Spleen (tissue), 11 donors: ENCODE measurements around the gene ARHGEF28. TPM values are rescaled to one million over a fixed set of nuclear protein-coding genes. Genes with fewer than 3 reads are reported as not detected.

Experiments
- DNase-seq: peaks from one replicate; pipeline ENCODE4 v3.0.0-alpha.2; 2020
- H3K27ac ChIP-seq, 8 donors: fragments of 200-600 bp; sonication (generic) in 7 of 8; 1 replicate in 4 of 8; 2 replicates in 4 of 8; pipeline versions ENCODE4 v1.5.0 to v1.8.0; 2016 to 2021; ENCODE audit warnings: inconsistent platforms in 4 of 8, mild to moderate bottlenecking in 4 of 8, moderate library complexity in 1 of 8
- H3K27me3 ChIP-seq, 7 donors: fragments of 200-600 bp; sonication (generic) in 6 of 7; replicated peaks in 1 of 7; 1 replicate in 4 of 7; 2 replicates in 3 of 7; pipeline versions ENCODE4 v1.5.0 to v1.8.0; 2016 to 2021; ENCODE audit warnings: inconsistent platforms in 3 of 7, mild to moderate bottlenecking in 1 of 7
- H3K36me3 ChIP-seq, 6 donors: fragments of 200-600 bp; sonication (generic) in 5 of 6; 1 replicate in 4 of 6; 2 replicates in 2 of 6; pipeline versions ENCODE4 v1.5.0 to v1.8.0; 2016 to 2021; ENCODE audit warnings: inconsistent platforms in 2 of 6
- H3K4me1 ChIP-seq, 6 donors: fragments of 200-600 bp; sonication (generic) in 5 of 6; 1 replicate in 3 of 6; 2 replicates in 3 of 6; pipeline versions ENCODE4 v1.5.0 to v1.8.0; 2016 to 2021; ENCODE audit warnings: inconsistent platforms in 3 of 6
- H3K4me3 ChIP-seq, 8 donors: fragments of 200-600 bp; sonication (generic) in 7 of 8; 1 replicate in 4 of 8; 2 replicates in 4 of 8; pipeline versions ENCODE4 v1.5.0 to v1.8.0; 2016 to 2021; ENCODE audit warnings: inconsistent platforms in 4 of 8, mild to moderate bottlenecking in 4 of 8, moderate library complexity in 2 of 8
- H3K9me3 ChIP-seq, 8 donors: fragments of 200-600 bp; sonication (generic) in 7 of 8; 1 replicate in 4 of 8; 2 replicates in 4 of 8; pipeline versions ENCODE4 v1.5.0 to v1.8.0; 2016 to 2021; ENCODE audit warnings: inconsistent platforms in 4 of 8
- POLR2A ChIP-seq, 3 donors: fragments of 450-650 bp; IDR thresholded peaks; one replicate each; pipeline ENCODE4 v1.5.1; 2017; ENCODE audit warnings: antibody characterized with exemption in 3 of 3, mild to moderate bottlenecking in 1 of 3
- POLR2AphosphoS5 ChIP-seq, 3 donors: sonication (generic); formaldehyde crosslinking; IDR thresholded peaks; one replicate each; pipeline ENCODE4 v1.5.1; 2017; ENCODE audit warnings: antibody characterized with exemption in 3 of 3
- WGBS, 5 donors: extraction: QIAGEN DNeasy Blood & Tissue Kit in 3 of 5; methylation state at CpG; one replicate each; pipeline versions ENCODE4 v1.1.5 to v1.1.7; 2013 to 2018; 5-methylcytosine and 5-hydroxymethylcytosine counted together
- intact Hi-C: fragments of 100-400 bp; cut with DNase I; formaldehyde crosslinking; loops from one replicate; pipeline ENCODE4 v1.15.0; 2023; ENCODE audit warnings: low total_unique reads
- polyA plus RNA-seq, 3 donors: library from polyadenylated mRNA; stranded (reverse); fragments of 200-250 nt; gene quantifications; one replicate each; pipeline ENCODE4 v1.2.1, GENCODE V29; 2013
- total RNA-seq, 7 donors: library from RNA; depleted of rRNA in 3 of 7; stranded (reverse); fragments of >200 nt in 3 of 7; fragmentation: NEBNext Ultra II Directional in 4 of 7; extraction: Animal tissue kit (Norgen Biotek cat#: 25700) in 4 of 7; gene quantifications; one replicate each; pipeline versions ENCODE4 v1.1.0 to v1.2.1, GENCODE V29; 2016 to 2021
- TF ChIP-seq, protein P1 (sequence below), 11 experiments: fragments of 200-600 bp in 7 of 11; fragments of 450-650 bp in 4 of 11; sonication (generic) in 4 of 11; IDR thresholded peaks in 8 of 11; conservative IDR thresholded peaks in 3 of 11; 1 replicate in 7 of 11; 2 replicates in 4 of 11; pipeline versions ENCODE4 v1.4.0 to v1.8.0; 2016 to 2021; ENCODE audit warnings: antibody characterized with exemption in 11 of 11, inconsistent platforms in 4 of 11, mild to moderate bottlenecking in 1 of 11
- donor health status: healthy with polysubstance abuse.
- donor health status: DM: no; HTN: no; CAD: no; lungs with moderate emphysema.
- donor health status: DM: no; HTN: no; CAD: no.
- donor health status: Bipolar disorder and iron deficiency.
- donor health status: healthy.
- donor health status: DM: no; HTN: no; CAD: no.
- donor health status: DM: yes; HTN: yes; CAD: no.

ARHGEF28 gene
- total and polyA plus RNA-seq, 10 donors = 0.53 to 17.5 (median 8.8) TPM

- Histone ChIP-seq H3K27me3 (no peaks in the 10 kb centered on the region), H3K9me3 (no peaks in the 10 kb centered on the region), H3K4me1 (peaks cover 0 to 7% (median 0%) of the 10 kb centered on the region in 6 donors), H3K4me3 (no peak overlapping the region), H3K36me3 (no peaks in the 10 kb centered on the region), H3K27ac (no peak overlapping the region)
- TF ChIP-seq POLR2AphosphoS5 (IDR thresholded peaks at IDR 0.05) (no peak), POLR2A (IDR thresholded peaks at IDR 0.05) (no peak)
- TF ChIP-seq, protein P1, sequence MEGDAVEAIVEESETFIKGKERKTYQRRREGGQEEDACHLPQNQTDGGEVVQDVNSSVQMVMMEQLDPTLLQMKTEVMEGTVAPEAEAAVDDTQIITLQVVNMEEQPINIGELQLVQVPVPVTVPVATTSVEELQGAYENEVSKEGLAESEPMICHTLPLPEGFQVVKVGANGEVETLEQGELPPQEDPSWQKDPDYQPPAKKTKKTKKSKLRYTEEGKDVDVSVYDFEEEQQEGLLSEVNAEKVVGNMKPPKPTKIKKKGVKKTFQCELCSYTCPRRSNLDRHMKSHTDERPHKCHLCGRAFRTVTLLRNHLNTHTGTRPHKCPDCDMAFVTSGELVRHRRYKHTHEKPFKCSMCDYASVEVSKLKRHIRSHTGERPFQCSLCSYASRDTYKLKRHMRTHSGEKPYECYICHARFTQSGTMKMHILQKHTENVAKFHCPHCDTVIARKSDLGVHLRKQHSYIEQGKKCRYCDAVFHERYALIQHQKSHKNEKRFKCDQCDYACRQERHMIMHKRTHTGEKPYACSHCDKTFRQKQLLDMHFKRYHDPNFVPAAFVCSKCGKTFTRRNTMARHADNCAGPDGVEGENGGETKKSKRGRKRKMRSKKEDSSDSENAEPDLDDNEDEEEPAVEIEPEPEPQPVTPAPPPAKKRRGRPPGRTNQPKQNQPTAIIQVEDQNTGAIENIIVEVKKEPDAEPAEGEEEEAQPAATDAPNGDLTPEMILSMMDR (IDR thresholded peaks at IDR 0.05 in 8 of 11, conservative IDR thresholded peaks at IDR 0.05 in 3 of 11) = no peak
- intact Hi-C loops = no loop called here
- no peak for DNase-seq
- 75 to 87% (median 83%) methylated on average over 4 of the region's 4 CpGs for WGBS, 5 donors
Measured at GRCh38 chr5:73858054-73858453, 232.1 kb downstream of the ARHGEF28 start.

- Histone ChIP-seq H3K4me3 (no peak overlapping the region), H3K4me1 (peaks cover 0 to 7% (median 0%) of the 10 kb centered on the region in 6 donors), H3K27ac (no peak overlapping the region), H3K9me3 (no peaks in the 10 kb centered on the region), H3K27me3 (no peaks in the 10 kb centered on the region), H3K36me3 (no peaks in the 10 kb centered on the region)
- WGBS, 5 donors = 75 to 89% (median 82%) methylated on average over 3 of the region's 3 CpGs
- DNase-seq = no peak
- intact Hi-C loops = no loop called here
- TF ChIP-seq POLR2AphosphoS5 (IDR thresholded peaks at IDR 0.05) (no peak), POLR2A (IDR thresholded peaks at IDR 0.05) (no peak)
- TF ChIP-seq, protein P1 (IDR thresholded peaks at IDR 0.05 in 8 of 11, conservative IDR thresholded peaks at IDR 0.05 in 3 of 11) = no peak
Measured at GRCh38 chr5:73858776-73859175, 232.8 kb downstream of the ARHGEF28 start.

- no peak for DNase-seq
- 46 to 68% (median 66%) methylated on average over 5 of the region's 5 CpGs for WGBS, 5 donors
- TF ChIP-seq POLR2AphosphoS5 (IDR thresholded peaks at IDR 0.05) (no peak), POLR2A (IDR thresholded peaks at IDR 0.05) (no peak)
- TF ChIP-seq, protein P1 (IDR thresholded peaks at IDR 0.05 in 8 of 11, conservative IDR thresholded peaks at IDR 0.05 in 3 of 11) = no peak
- H3K27ac ChIP-seq = no peak overlapping the region
- no peaks in the 10 kb centered on the region for H3K9me3 ChIP-seq
- no peaks in the 10 kb centered on the region for H3K27me3 ChIP-seq
- peaks cover 0 to 7% (median 0%) of the 10 kb centered on the region in 6 donors for H3K4me1 ChIP-seq
- no peaks in the 10 kb centered on the region for H3K36me3 ChIP-seq
- intact Hi-C loops = no loop called here
- H3K4me3 ChIP-seq = no peak overlapping the region
Measured at GRCh38 chr5:73859696-73860095, 233.7 kb downstream of the ARHGEF28 start.

DNA sequence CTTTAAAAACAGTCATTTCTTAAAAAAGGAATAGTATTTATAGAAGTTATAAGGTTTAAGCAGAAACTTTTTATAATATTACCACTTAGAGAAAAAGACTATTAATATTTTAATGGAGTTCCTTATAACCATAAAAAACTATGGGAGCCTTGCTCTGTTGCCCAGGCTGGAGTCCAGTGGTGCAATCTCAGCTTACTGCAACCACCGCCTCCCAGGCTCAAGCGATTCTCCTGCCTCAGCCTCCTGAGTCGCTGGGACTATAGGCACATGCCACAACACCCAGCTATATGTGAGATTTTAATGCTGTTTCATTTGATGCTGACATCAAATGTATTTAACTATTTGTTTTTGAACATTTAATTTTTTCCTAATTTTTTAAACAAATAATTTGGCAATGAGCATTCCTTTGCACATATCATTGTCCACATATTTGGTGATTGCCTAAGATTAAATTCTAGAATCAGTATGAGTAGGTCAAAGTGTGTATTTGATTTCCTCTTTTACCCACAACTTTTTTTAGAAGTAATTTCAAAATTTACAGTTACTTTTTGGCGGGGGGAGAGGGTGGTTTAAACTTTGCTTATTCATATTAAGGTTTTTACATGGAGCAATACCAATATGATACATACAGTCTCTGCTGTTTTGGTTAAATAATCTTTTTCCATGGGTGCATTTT lies 235.5 kb downstream of the ARHGEF28 start:
- intact Hi-C loops = no loop called here

More for the DNA sequence above, 235.5 kb downstream of the ARHGEF28 start:
- Histone ChIP-seq H3K27me3 (no peaks in the 10 kb centered on the region), H3K9me3 (no peaks in the 10 kb centered on the region), H3K4me3 (no peak overlapping the region), H3K4me1 (peaks cover 0 to 7% (median 0%) of the 10 kb centered on the region in 6 donors), H3K36me3 (no peaks in the 10 kb centered on the region), H3K27ac (no peak overlapping the region)
- no peak for DNase-seq
- no peak for TF ChIP-seq POLR2AphosphoS5 (IDR thresholded peaks at IDR 0.05)
- no peak for TF ChIP-seq POLR2A (IDR thresholded peaks at IDR 0.05)
- TF ChIP-seq, protein P1 (IDR thresholded peaks at IDR 0.05 in 8 of 11, conservative IDR thresholded peaks at IDR 0.05 in 3 of 11) = no peak
- 48 to 77% (median 62%) methylated on average over 4 of the region's 4 CpGs for WGBS, 5 donors
